Activated CD4-positive, alpha-beta memory T cell treated with anti-CD3 and anti-CD28 coated beads for 36 hours (primary cell): ENCODE results near the gene CUEDC1. TPM values are rescaled to one million over a fixed set of nuclear protein-coding genes. Genes with fewer than 3 reads are reported as not detected.

Experiments used
- CTCF ChIA-PET: fragments of 350-600 bp; sonication (Branson Sonifier 250); formaldehyde crosslinking; loops from one replicate; lab custom pipeline; 2021; ENCODE audit warnings: antibody characterized with exemption, inconsistent platforms; lab: Charles Lee
- POLR2A ChIA-PET: fragments of 350-600 bp; sonication (Branson Sonifier 250); formaldehyde crosslinking; loops from one replicate; lab custom pipeline; 2021; ENCODE audit warnings: antibody characterized with exemption; lab: Charles Lee
- DNase-seq: peaks from one replicate; pipeline ENCODE4 v3.0.0-alpha.2; 2020
- H3K27ac Mint-ChIP-seq: one replicate; pipeline ENCODE4 v1.8.0; 2021; ENCODE audit warnings: mixed read lengths
- H3K27me3 Mint-ChIP-seq: one replicate; pipeline ENCODE4 v1.8.0; 2021; ENCODE audit warnings: mixed read lengths
- H3K36me3 Mint-ChIP-seq: one replicate; pipeline ENCODE4 v1.8.0; 2021; ENCODE audit warnings: mixed read lengths
- H3K4me1 Mint-ChIP-seq: one replicate; pipeline ENCODE4 v1.8.0; 2021; ENCODE audit warnings: low read depth, mixed read lengths
- H3K4me3 Mint-ChIP-seq: one replicate; pipeline ENCODE4 v1.8.0; 2021; ENCODE audit warnings: mild to moderate bottlenecking, mixed read lengths
- H3K9me3 Mint-ChIP-seq: one replicate; pipeline ENCODE4 v1.8.0; 2021; ENCODE audit warnings: mixed read lengths
- intact Hi-C: fragments of 100-400 bp; cut with micrococcal nuclease; formaldehyde crosslinking; loops from one replicate; pipeline ENCODE4 v1.15.1; 2023
- total RNA-seq, 2 experiments: library from RNA; stranded (reverse); gene quantifications; one replicate each; pipeline ENCODE4 v1.2.3, GENCODE V29; 2021

The CUEDC1 gene
- total RNA-seq, 2 experiments from 2014 or later, result 0.29 to 0.36 TPM

DNA sequence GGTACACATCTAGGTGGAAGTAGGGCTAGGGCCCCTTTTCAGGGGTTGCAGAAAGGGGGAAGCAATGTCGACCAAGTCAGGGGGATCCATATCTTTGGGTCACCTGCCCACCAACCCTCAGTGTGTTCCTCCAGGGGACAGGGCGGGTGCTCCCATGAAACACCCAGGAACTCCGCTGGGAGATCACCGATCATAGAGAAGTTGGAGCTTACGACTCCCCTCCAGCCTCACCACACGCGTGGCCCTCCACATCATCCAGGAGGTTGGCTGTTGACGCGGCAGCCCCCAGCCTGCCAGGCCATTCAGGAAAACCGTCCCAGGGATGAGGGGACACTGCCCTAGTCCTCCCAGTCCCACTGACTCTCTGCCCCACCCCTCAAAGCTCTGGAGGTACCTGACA, 88.1 kb downstream of the CUEDC1 start:
- ChIA-PET POLR2A (no interaction called here), CTCF (interaction anchor here (0.6 to 2.7 kb wide), 4 partner anchors 8 to 245 kb away, joined by 3 to 15 read pairs (median 4); no protein-coding TSS in a partner anchor)
- H3K9me3 Mint-ChIP-seq, result no peaks in the 10 kb centered on the region
- peaks cover 7% of the 10 kb centered on the region for H3K4me1 Mint-ChIP-seq
- peaks cover 4% of the 10 kb centered on the region for H3K27me3 Mint-ChIP-seq
- H3K27ac Mint-ChIP-seq, result no peak overlapping the region
- intact Hi-C loops, result no loop called here
- no peaks in the 10 kb centered on the region for H3K36me3 Mint-ChIP-seq
- DNase-seq, result no peak
- H3K4me3 Mint-ChIP-seq, result no peak overlapping the region

DNA sequence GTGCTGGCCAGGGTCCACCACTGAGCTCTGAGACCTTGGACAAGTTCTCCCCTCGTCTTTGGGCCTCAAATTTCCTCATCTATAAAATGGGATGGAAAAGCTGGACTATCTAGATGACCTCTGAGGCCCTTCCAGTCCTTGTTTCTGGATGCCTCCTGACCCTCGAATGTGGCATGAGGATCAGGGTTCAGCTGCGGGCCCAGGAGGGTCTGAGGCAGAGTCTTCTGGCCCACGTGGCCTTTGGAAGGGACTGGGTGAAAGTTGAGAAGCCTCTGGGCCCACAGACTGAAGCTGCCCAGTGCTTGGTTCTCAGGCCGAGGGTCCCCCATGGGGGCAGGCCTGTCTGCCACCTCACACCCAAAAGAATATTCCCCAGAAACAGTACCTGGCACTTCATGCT, 88.5 kb downstream of the CUEDC1 start:
- peaks cover 3% of the 10 kb centered on the region for H3K27me3 Mint-ChIP-seq
- no peak for DNase-seq
- CTCF ChIA-PET, result interaction anchor here (1.5 to 2.7 kb wide), 3 partner anchors 7 to 246 kb away, joined by 3 to 15 read pairs (median 4); no protein-coding TSS in a partner anchor
- H3K9me3 Mint-ChIP-seq, result no peaks in the 10 kb centered on the region
- no peaks in the 10 kb centered on the region for H3K36me3 Mint-ChIP-seq
- POLR2A ChIA-PET, result no interaction called here
- H3K4me1 Mint-ChIP-seq, result peaks cover 9% of the 10 kb centered on the region
- intact Hi-C loops, result no loop called here
- no peak overlapping the region for H3K4me3 Mint-ChIP-seq
- no peak overlapping the region for H3K27ac Mint-ChIP-seq

DNA sequence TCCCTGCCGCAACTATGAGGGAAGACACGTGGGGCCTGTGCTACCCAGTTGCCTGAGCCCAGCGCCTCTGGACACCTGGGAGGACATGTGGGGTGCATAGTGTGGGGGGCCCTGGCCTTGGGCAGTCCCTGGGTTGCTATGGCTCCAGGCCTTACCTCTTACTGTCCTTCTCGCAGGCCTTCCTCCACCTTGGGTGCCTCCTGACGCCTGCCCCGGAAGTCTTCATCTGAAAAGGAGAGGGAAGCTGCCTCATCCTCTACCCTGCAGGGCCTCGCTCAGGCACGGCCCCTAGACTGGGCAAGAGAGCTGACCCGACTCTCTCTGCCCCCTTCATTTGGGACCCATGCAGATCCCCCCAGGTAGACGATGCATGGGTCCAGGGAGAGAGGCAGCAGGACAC, 88.9 kb downstream of the CUEDC1 start:
- H3K9me3 Mint-ChIP-seq, result no peaks in the 10 kb centered on the region
- DNase-seq, result no peak
- no peaks in the 10 kb centered on the region for H3K36me3 Mint-ChIP-seq
- no peak overlapping the region for H3K4me3 Mint-ChIP-seq
- intact Hi-C loops, result no loop called here
- ChIA-PET POLR2A (no interaction called here), CTCF (interaction anchor here (0.6 to 2.7 kb wide), 2 partner anchors 9 to 13 kb away, joined by 3 to 15 read pairs; no protein-coding TSS in a partner anchor)
- H3K4me1 Mint-ChIP-seq, result peaks cover 11% of the 10 kb centered on the region
- peak overlapping the region; percentile 23 for H3K27ac Mint-ChIP-seq
- H3K27me3 Mint-ChIP-seq, result peaks cover 3% of the 10 kb centered on the region

DNA sequence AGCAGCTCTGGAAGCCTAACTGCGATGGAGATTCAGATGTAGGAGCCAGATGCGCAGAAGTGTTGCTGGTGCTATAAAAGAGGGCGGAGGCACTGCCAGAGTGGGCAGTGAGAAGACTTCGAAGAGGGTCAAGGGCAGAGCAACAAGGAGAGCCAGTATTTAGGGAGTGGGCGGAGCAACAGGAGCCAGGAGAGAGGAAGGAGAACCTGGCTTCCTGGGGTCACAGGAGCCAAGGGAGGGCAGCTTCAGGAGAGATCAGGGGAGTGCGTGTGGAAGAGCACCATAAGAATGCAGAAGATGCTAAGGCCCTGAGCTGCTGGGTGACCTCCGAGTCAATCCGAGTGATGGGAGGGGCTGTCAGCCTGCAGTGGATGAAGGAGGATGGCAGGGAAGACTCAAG, 90.9 kb downstream of the CUEDC1 start:
- intact Hi-C loops, result no loop called here
- ChIA-PET CTCF (interaction anchor here (0.8 kb wide), 1 partner anchor 249 kb away, joined by 3 read pairs; no protein-coding TSS in a partner anchor), POLR2A (interaction anchor here (1.0 kb wide), 1 partner anchor 14 kb away, joined by 3 read pairs; the partner anchor contains the start of gene MRPS23)
- peaks cover 20% of the 10 kb centered on the region for H3K4me1 Mint-ChIP-seq
- H3K36me3 Mint-ChIP-seq, result no peaks in the 10 kb centered on the region
- no peak overlapping the region for H3K4me3 Mint-ChIP-seq
- no peak overlapping the region for H3K27ac Mint-ChIP-seq
- no peaks in the 10 kb centered on the region for H3K9me3 Mint-ChIP-seq
- no peak for DNase-seq
- H3K27me3 Mint-ChIP-seq, result peaks cover 8% of the 10 kb centered on the region

DNA sequence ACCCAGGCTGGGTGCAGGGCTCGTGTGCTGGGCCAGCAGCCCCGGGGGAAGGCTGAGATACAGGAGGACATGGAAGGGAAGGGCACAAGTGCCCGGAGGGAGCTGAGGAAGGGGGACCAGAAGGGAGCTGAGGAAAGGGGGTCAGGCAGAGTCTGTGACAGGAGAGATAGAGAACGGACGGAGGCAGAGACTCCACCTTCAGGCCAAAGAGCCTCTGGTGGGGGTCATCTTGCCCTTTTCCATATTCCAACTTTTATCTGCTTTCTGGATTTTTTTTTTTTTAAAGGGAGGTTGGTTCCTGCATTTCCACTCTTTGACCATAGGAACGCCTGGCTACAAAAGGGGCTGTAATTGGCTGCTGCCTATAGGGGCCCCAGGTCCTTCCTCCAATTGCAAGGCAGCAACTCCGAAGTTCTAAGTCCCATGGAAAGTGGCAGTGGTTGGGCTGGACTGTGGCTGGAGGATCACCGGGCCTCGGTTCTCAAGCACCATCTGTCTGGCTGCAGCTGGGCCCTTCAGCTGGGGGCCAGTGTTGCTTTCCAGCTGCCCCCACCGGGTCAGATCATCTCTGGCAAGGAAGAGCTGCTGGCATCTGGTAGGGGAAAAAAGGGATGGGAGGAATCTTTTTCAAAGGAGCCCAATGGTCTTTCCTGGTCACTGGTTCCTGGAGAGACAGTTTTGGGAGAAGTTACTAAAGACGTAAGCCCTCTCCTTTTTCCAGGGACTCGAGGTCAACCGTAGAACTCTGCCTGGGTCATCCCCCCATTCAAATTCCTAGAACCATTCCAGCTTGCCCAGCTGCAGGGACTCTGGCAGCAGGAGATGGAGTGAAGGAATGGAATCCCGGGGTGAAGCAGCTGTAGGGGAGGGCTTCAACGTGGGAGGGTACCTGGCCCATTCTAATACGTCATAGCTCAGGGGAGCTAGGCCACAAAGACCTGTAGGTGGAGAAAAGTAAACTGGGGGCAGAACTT, 92.2 kb downstream of the CUEDC1 start:
- no peaks in the 10 kb centered on the region for H3K9me3 Mint-ChIP-seq
- ChIA-PET POLR2A (no interaction called here), CTCF (interaction anchor here (0.6 to 1.4 kb wide), 2 partner anchors 136 to 249 kb away, joined by 3 to 4 read pairs; no protein-coding TSS in a partner anchor)
- intact Hi-C loops, result no loop called here
- H3K27me3 Mint-ChIP-seq, result peaks cover 10% of the 10 kb centered on the region
- no peaks in the 10 kb centered on the region for H3K36me3 Mint-ChIP-seq
- H3K4me1 Mint-ChIP-seq, result peaks cover 18% of the 10 kb centered on the region
- no peak overlapping the region for H3K27ac Mint-ChIP-seq
- H3K4me3 Mint-ChIP-seq, result no peak overlapping the region
- DNase-seq, result no peak

DNA sequence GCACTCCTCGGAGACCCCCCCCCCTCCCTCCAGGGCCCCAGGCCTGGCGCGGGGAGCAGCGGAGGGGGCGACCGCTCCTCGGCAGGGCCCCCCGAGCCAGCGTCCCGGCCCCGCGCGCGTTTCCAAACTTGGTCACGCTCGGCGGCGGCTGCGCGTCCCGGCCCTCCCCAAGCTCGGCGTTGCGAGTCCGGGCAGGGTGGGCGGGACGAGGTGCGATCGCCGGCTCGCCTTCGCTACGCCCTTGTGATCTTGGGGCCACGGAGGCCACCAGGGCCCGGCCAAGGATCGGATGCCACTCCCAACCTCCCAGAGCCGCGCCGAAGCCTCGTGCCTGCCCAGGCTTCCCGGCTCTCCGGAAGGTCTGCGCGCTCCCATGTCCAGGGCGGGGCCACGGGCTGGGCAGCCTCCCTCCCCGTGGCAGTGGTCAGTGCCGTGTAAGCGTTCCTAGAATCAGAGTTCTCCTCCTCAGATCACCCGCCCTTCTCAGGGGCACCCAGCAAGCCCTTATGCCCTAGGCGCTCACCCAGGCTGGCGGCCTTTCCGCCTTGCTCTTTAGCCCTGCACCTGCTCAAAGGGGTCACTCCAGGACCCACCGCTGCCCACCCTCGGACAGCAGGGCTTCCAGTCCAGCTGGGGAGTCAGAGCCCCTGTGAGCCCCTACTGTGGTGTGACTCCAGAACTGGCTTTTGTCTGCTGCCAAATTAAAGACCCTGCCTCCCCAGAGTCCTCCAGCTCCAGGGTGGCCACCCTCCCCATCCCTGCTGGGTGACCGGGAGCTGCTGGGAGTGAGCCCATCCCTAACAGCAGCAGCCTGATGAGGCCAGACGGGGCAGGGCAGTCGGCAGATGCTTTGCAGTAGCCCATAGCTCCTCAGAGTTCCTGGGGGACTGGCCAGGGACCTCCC, 93.2 kb downstream of the CUEDC1 start:
- Mint-ChIP-seq H3K4me1 (peaks cover 13% of the 10 kb centered on the region), H3K27ac (no peak overlapping the region), H3K27me3 (peaks cover 10% of the 10 kb centered on the region), H3K4me3 (peak overlapping the region; percentile 2), H3K36me3 (no peaks in the 10 kb centered on the region), H3K9me3 (no peaks in the 10 kb centered on the region)
- ChIA-PET CTCF (interaction anchor here (0.6 to 9.4 kb wide), 9 partner anchors 8 to 251 kb away, joined by 3 to 170 read pairs (median 11); partner anchors contain the start of genes CUEDC1 and MRPS23), POLR2A (interaction anchor here (2.8 kb wide), 1 partner anchor 135 kb away, joined by 9 read pairs; no protein-coding TSS in a partner anchor)
- intact Hi-C loops, result no loop called here
- no peak for DNase-seq

DNA sequence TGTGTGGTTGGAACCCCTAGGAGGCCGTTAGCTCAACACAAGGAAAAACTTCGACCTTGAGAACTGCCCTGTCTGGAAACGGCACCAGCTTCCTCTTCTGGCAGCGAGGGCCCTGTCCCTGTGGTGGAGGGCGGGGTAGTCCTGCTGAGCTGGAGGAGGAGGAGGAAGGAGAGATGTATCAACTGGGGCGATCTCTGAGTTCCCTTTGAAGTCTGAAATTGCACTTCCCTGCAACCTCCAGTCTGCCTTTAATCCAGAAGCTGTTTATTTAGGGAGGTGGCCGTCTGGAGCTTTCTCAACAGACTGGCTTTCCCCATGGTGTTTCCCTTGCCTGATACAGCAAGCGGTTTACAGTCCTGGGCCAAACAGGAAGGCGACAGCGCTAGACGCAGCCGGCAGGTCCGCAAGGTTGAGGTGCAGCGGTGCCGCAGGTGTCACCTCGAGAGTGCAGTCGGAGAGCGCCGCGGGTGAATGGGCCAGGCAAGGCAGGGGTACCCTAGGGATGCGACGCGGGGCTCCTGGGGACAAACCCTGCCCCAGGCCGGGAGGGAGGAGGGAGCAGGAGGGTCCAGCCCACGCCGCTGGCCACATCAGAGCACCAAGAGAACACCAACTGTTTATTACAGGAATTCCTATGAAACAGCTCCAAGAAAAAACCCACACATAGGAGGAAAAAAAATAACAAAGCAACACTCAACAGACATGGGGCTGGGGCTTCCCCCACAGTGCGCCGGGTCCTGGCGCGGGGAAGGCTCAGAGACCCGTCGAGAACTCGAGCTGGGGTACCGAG, 94.0 kb downstream of the CUEDC1 start:
- H3K27me3 Mint-ChIP-seq, result peaks cover 10% of the 10 kb centered on the region
- intact Hi-C loops, result no loop called here
- peaks cover 13% of the 10 kb centered on the region for H3K4me1 Mint-ChIP-seq
- ChIA-PET POLR2A (interaction anchor here (0.6 to 2.8 kb wide), 5 partner anchors 9 to 292 kb away, joined by 3 to 9 read pairs (median 7); partner anchors contain the start of gene MRPS23), CTCF (interaction anchor here (0.7 to 9.4 kb wide), 14 partner anchors 9 to 389 kb away, joined by 3 to 170 read pairs (median 8); partner anchors contain the start of genes CUEDC1 and MRPS23)
- H3K4me3 Mint-ChIP-seq, result peak overlapping the region; percentile 71
- no peak overlapping the region for H3K27ac Mint-ChIP-seq
- no peaks in the 10 kb centered on the region for H3K36me3 Mint-ChIP-seq
- H3K9me3 Mint-ChIP-seq, result no peaks in the 10 kb centered on the region
- peak; percentile 46 for DNase-seq

DNA sequence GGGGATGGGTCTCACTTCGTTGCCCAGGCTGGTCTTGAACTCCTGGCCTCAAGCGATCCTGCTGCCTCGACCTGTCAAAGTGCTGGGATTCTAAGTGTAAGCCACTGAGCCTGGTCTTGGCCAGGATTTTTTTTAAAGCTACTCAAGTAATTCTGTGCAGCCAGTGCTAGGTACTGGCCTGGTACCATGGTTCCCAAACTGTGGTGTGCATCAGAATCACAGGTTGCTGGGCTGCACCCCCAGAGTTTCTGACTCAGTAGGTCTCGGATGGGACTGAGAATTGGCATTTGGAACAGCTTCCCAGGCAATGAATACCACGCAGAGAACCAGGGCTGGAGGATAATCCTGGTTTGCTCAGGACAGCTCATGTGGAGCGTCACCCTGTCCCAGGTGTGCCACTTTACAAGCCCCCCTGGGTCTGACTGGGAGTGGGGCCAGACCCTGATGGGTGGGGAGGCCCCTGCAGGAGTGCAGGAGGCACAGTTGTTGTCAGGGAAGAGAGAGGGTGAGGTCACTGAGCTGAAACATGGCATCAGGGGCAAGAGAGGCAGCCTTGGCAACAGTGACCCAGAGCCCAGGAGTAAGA, 94.7 kb downstream of the CUEDC1 start:
- Mint-ChIP-seq H3K27me3 (peaks cover 10% of the 10 kb centered on the region), H3K4me1 (peaks cover 13% of the 10 kb centered on the region), H3K27ac (no peak overlapping the region), H3K9me3 (no peaks in the 10 kb centered on the region), H3K4me3 (peak overlapping the region; percentile 71), H3K36me3 (no peaks in the 10 kb centered on the region)
- intact Hi-C loops, result no loop called here
- ChIA-PET CTCF (interaction anchor here (0.8 to 9.4 kb wide), 20 partner anchors 10 to 389 kb away, joined by 3 to 170 read pairs (median 5); partner anchors contain the start of genes CUEDC1, MRPS23 and SRSF1), POLR2A (interaction anchor here (1.4 to 2.8 kb wide), 4 partner anchors 10 to 136 kb away, joined by 5 to 9 read pairs (median 8); partner anchors contain the start of gene MRPS23)
- no peak for DNase-seq

DNA sequence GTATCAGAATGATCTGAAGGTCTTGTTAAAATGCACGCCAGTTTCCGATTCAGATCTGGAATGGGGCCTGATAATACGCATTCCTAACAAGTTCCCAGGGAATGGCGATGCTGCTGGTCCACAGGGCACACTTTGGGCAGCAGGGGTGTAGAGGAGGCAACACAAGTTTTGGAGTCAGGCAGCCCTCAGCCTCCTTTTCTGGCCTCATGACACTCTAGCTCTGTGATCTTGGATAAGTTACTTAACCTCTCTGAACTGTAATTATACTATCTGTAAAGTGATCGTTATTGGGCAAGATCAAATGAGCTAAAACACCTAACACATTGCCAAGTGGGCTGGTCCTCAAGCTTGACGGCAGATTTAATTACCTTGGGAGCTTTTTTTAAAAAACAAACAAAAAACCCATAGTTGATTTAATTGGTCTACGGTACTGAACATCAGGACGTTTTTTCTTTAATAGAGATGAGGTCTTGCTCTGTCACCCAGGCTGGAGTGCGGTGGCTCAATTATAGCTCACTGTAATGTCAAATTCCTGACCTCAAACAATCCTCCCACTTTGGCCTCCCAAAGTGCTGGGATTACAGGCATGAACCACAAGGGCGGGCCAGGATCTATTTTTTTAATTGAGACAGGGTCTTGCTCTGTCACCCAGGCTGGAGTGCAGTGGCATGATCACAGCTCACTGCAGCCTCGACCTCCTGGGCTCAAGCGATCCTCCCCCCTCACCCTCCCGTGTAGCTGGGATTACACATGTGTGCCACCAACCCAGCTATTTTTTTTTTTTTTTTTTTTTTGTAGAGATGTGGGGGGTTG, 95.4 kb downstream of the CUEDC1 start:
- intact Hi-C loops, result loop anchor here (10.0 kb wide), 1 partner anchor 225 kb away; the partner anchor contains the start of gene DYNLL2
- Mint-ChIP-seq H3K9me3 (no peaks in the 10 kb centered on the region), H3K4me1 (peaks cover 13% of the 10 kb centered on the region), H3K27me3 (peaks cover 10% of the 10 kb centered on the region), H3K4me3 (no peak overlapping the region), H3K27ac (no peak overlapping the region), H3K36me3 (no peaks in the 10 kb centered on the region)
- ChIA-PET POLR2A (interaction anchor here (1.4 to 2.8 kb wide), 4 partner anchors 10 to 137 kb away, joined by 5 to 9 read pairs (median 8); partner anchors contain the start of gene MRPS23), CTCF (interaction anchor here (0.7 to 9.4 kb wide), 25 partner anchors 8 to 390 kb away, joined by 3 to 170 read pairs (median 5); partner anchors contain the start of genes CUEDC1, MRPS23 and SRSF1)
- no peak for DNase-seq
